Sigmoid colon (tissue), 3 donors: Measurements from ENCODE around the gene KRTAP10-12.

Experiments
- POLR2A ChIP-seq, 2 donors: fragments of 450-650 bp; IDR thresholded peaks; one replicate each; pipeline ENCODE4 v1.6.1; 2016; ENCODE audit warnings: antibody characterized with exemption in 2 of 2, mild to moderate bottlenecking in 2 of 2, moderate library complexity in 2 of 2
- TF ChIP-seq, protein P1 (sequence below), 4 experiments: fragments of 450-650 bp in 3 of 4; fragments of 200-600 bp in 1 of 4; IDR thresholded peaks; one replicate each; pipeline ENCODE4 v1.5.1; 2016 to 2019; ENCODE audit warnings: antibody characterized with exemption in 4 of 4, mild to moderate bottlenecking in 3 of 4, moderate library complexity in 2 of 4

DNA sequence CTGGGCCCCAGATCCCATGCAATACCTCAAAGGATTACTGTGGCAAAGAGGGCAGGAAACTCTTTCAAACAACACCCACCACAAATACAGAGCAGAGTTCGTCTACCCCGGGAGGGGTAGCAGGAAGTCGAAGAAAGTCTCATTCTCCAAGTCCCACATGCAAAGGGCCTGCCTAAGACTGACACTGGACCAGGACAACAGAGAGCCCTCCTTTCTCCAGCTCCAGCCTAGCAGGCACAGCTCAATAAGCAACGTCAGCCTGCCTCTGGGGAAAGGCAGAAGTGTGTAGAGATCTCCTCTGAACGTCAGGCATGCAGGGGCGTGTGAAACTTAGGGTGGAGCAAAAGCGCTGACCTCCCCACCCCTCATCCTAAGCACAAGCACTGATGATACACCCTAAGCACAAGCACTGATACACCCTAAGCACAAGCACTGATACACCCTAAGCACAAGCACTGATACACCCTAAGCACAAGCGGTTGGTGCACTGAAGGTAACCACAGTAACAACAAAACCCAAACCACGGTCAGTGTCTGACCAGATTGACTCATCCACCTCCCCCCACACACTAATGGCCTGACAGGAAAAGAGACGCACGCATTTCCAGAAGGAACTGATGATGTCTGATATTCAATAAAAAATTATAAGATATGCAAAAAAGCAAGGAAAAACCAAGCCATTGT is 37.9 kb upstream of the KRTAP10-12 start:
- TF ChIP-seq, protein P1, sequence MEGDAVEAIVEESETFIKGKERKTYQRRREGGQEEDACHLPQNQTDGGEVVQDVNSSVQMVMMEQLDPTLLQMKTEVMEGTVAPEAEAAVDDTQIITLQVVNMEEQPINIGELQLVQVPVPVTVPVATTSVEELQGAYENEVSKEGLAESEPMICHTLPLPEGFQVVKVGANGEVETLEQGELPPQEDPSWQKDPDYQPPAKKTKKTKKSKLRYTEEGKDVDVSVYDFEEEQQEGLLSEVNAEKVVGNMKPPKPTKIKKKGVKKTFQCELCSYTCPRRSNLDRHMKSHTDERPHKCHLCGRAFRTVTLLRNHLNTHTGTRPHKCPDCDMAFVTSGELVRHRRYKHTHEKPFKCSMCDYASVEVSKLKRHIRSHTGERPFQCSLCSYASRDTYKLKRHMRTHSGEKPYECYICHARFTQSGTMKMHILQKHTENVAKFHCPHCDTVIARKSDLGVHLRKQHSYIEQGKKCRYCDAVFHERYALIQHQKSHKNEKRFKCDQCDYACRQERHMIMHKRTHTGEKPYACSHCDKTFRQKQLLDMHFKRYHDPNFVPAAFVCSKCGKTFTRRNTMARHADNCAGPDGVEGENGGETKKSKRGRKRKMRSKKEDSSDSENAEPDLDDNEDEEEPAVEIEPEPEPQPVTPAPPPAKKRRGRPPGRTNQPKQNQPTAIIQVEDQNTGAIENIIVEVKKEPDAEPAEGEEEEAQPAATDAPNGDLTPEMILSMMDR (IDR thresholded peaks at IDR 0.05), result no peak
- TF ChIP-seq POLR2A (IDR thresholded peaks at IDR 0.05), result no peak
